ENCODE results near the gene ARHGAP24.

GRCh38 chr4:85491527-85491926, 16.6 kb downstream of the ARHGAP24 start:
- TF ChIP-seq CTCF (IDR thresholded peaks at IDR 0.05) (no peak), POLR2A (IDR thresholded peaks at IDR 0.05) (no peak)
